ENCODE results near the gene CDH12.

- no peak for TF ChIP-seq POLR2A (IDR thresholded peaks at IDR 0.05; ENCODE audit: low read length)
- TF ChIP-seq GATA1 (IDR thresholded peaks at IDR 0.05; ENCODE audit: low read depth, low read length), result no peak
Observed at GRCh38 chr5:21739096-21739495, 1114.0 kb downstream of the CDH12 start.

Measured in erythroblast (primary cell).